ENCODE results near the gene PCSK1. TPM values are rescaled to one million over a fixed set of nuclear protein-coding genes. Genes with fewer than 3 reads are reported as not detected.

The PCSK1 gene
- polyA plus RNA-seq, 1 donor (not counting 4 experiments of a cell fraction or from before 2014, with no cell fraction given) = 0.03 TPM

GRCh38 chr5:96387616-96388015 lies 45.4 kb downstream of the PCSK1 start:
- Histone ChIP-seq H3K27ac (ENCODE audit: control insufficient read depth, insufficient read depth, low read length) (no peak overlapping the region), H3K79me2 (ENCODE audit: control insufficient read depth, insufficient read depth, low read length) (no peaks in the 10 kb centered on the region), H2AFZ (ENCODE audit: control insufficient read depth, low read length) (no peak overlapping the region), H3K9ac (ENCODE audit: control insufficient read depth, extremely low read depth, insufficient read depth, low read length) (no peak overlapping the region), H3K36me3 (ENCODE audit: control insufficient read depth in 2 of 2, extremely low read depth in 1 of 2, insufficient read depth in 2 of 2, low read length in 2 of 2) (peaks cover 0 to 2% of the 10 kb centered on the region in 2 experiments), H4K20me1 (ENCODE audit: control insufficient read depth, extremely low read depth, insufficient read depth, low read length) (no peaks in the 10 kb centered on the region), H3K9me3 (ENCODE audit: control insufficient read depth, low read depth, low read length) (no peaks in the 10 kb centered on the region), H3K4me3 (ENCODE audit: control insufficient read depth in 2 of 3, extremely low read depth in 1 of 3, insufficient read depth in 2 of 3, low read depth in 1 of 3, low read length in 3 of 3) (no peak overlapping the region), H3K4me2 (ENCODE audit: control insufficient read depth, extremely low read depth, insufficient read depth, low read depth, low read length) (no peak overlapping the region), H3K27me3 (ENCODE audit: control insufficient read depth, extremely low read depth, insufficient read depth, low read length) (no peaks in the 10 kb centered on the region), H3K9me1 (ENCODE audit: control insufficient read depth, extremely low read depth, insufficient read depth, low read length) (no peaks in the 10 kb centered on the region), H3K4me1 (ENCODE audit: control insufficient read depth, extremely low read depth, insufficient read depth, low read length) (peaks cover 6% of the 10 kb centered on the region)
- no peak for FAIRE-seq
- dilution Hi-C loops (cut with MboI; ENCODE audit: extremely low pct_ligation_motif_present, low sequenced_read_pairs) = no loop called here
- DNase-seq (ENCODE audit: low read depth, low spot score) = no peak
- TF ChIP-seq CTCF (optimal IDR thresholded peaks at IDR 0.05 in 1 of 3, IDR thresholded peaks at IDR 0.05 in 1 of 3, conservative IDR thresholded peaks at IDR 0.05 in 1 of 3; ENCODE audit: extremely low read depth in 1 of 3, insufficient read depth in 2 of 3, low read length in 3 of 3) (no peak), EZH2 (IDR thresholded peaks at IDR 0.05; ENCODE audit: low read length) (no peak)

- no peak for FAIRE-seq
Observed at GRCh38 chr5:96385538-96385937, 47.5 kb downstream of the PCSK1 start.

More at GRCh38 chr5:96385538-96385937, 47.5 kb downstream of the PCSK1 start:
- Histone ChIP-seq H3K9ac (ENCODE audit: control insufficient read depth, extremely low read depth, insufficient read depth, low read length) (no peak overlapping the region), H3K4me1 (ENCODE audit: control insufficient read depth, extremely low read depth, insufficient read depth, low read length) (peaks cover 6% of the 10 kb centered on the region), H4K20me1 (ENCODE audit: control insufficient read depth, extremely low read depth, insufficient read depth, low read length) (no peaks in the 10 kb centered on the region), H3K27ac (ENCODE audit: control insufficient read depth, insufficient read depth, low read length) (no peak overlapping the region), H3K9me1 (ENCODE audit: control insufficient read depth, extremely low read depth, insufficient read depth, low read length) (no peaks in the 10 kb centered on the region), H3K9me3 (ENCODE audit: control insufficient read depth, low read depth, low read length) (no peaks in the 10 kb centered on the region), H2AFZ (ENCODE audit: control insufficient read depth, low read length) (no peak overlapping the region), H3K79me2 (ENCODE audit: control insufficient read depth, insufficient read depth, low read length) (no peaks in the 10 kb centered on the region), H3K4me3 (ENCODE audit: control insufficient read depth in 2 of 3, extremely low read depth in 1 of 3, insufficient read depth in 2 of 3, low read depth in 1 of 3, low read length in 3 of 3) (no peak overlapping the region), H3K4me2 (ENCODE audit: control insufficient read depth, extremely low read depth, insufficient read depth, low read depth, low read length) (no peak overlapping the region), H3K36me3 (ENCODE audit: control insufficient read depth in 2 of 2, extremely low read depth in 1 of 2, insufficient read depth in 2 of 2, low read length in 2 of 2) (peaks cover 0 to 2% of the 10 kb centered on the region in 2 experiments), H3K27me3 (ENCODE audit: control insufficient read depth, extremely low read depth, insufficient read depth, low read length) (no peaks in the 10 kb centered on the region)
- TF ChIP-seq CTCF (optimal IDR thresholded peaks at IDR 0.05 in 1 of 3, IDR thresholded peaks at IDR 0.05 in 1 of 3, conservative IDR thresholded peaks at IDR 0.05 in 1 of 3; ENCODE audit: extremely low read depth in 1 of 3, insufficient read depth in 2 of 3, low read length in 3 of 3) = no peak
- no peak for TF ChIP-seq EZH2 (IDR thresholded peaks at IDR 0.05; ENCODE audit: low read length)
- dilution Hi-C loops (cut with MboI; ENCODE audit: extremely low pct_ligation_motif_present, low sequenced_read_pairs) = no loop called here
- DNase-seq (ENCODE audit: low read depth, low spot score) = no peak
